Measurements from ENCODE around the gene DIP2C.

Gene DIP2C

GRCh38 chr10:554182-554848 is 135.2 kb downstream of the DIP2C start:
- DNase-seq (ENCODE audit: low spot score) = peak; percentile 51

DNA sequence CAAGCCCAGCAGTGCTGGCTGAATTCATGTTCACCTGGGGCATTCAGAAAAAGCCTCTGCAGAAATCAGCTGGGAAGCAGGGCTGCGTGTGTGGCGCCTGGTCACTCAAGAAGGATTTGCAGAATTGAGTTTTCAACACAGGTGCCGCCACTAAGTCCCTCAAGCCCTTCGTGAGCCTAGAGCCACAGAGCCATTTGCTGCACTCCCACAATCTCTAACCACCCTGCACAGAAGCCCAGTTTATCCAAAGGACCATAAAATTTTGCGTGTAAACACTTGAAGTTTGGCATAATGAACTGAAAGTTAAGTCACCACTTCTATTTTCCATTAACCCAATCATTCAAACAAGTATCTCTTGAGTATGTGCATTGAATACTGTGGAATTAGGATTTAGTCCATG is 136.2 kb downstream of the DIP2C start:
- DNase-seq (ENCODE audit: low spot score) = no peak

- DNase-seq (ENCODE audit: low spot score) = no peak
Observed at GRCh38 chr10:552679-553078, 136.8 kb downstream of the DIP2C start.

DNA sequence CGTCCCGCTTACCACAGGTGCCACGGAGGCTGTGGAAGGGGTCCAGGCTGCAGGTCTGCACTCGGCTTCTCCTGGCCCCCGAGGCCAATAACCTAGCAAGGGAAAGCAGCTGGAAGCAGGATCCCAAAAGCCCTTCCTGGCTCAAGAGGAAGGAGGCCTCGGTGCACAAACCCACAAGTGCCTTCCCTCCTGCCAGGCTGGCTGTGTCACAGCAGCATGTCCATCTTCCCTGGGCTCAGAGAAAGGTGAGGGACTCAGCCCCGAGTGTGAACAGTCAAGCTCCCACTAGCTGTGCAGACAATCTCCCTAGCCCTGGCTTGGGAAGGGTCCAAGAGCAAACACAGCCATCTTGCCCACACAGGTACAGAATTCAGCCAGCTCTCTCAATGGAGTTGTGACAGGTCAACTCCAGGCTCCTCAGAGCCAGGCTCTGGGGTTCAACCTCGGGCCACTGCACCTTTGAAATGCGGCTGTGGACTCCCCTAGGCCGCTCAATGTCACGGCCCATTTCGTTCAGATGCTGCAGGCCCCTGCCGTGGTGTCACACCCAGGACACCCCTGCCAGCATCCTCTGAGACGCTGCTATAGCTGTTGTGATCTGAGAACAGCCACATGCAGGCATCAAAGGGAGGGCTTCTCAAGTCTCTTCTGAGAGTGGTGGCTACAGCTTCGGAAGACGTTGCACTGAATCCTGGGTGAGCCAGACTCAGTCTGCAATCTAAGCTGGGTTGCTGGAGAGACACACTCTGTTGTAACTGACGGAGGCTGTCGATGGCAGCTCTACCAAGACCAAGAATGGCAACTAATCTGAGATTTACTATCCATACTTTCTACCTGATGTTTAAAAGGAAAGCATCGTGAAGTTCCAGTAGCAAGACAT is 137.9 kb downstream of the DIP2C start:
- no peak for DNase-seq (ENCODE audit: low spot score)

DNA sequence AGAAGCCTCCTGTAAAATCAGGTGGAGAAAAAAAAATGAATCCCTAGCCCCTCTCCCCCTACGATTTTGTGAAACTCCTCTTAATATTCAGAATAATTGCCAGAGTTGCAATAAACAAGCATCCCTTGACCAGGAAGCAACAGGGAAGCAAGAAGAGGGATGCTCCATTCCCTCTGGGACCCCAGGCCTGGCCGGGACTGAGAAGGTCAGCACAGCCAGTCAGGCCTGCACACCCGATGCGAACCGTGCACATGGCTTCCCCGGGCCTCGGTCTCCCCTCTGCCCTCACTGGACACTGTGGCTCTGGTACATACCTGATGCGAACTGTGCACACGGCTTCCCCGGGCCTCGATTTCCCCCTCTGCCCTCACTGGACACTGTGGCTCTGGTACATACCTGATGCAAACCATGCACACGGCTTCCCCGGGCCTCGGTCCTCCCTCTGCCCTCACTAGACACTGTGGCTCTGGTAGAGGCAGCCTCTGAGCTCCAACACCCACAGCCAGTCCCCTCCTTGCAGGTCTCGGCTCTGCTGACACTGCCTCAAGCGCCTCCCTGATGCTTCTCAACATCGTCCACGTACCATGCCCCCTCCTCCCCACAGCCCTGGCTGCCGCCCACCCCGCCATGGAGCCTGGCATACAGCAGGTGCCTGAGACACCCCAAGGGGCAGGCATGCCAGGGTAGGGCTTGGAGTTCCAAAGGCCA is 138.6 kb downstream of the DIP2C start:
- DNase-seq (ENCODE audit: low spot score) = no peak

GRCh38 chr10:549391-549790 is 140.1 kb downstream of the DIP2C start:
- DNase-seq (ENCODE audit: low spot score) = no peak

GRCh38 chr10:548238-548901 is 141.1 kb downstream of the DIP2C start:
- DNase-seq (ENCODE audit: low spot score) = no peak

DNA sequence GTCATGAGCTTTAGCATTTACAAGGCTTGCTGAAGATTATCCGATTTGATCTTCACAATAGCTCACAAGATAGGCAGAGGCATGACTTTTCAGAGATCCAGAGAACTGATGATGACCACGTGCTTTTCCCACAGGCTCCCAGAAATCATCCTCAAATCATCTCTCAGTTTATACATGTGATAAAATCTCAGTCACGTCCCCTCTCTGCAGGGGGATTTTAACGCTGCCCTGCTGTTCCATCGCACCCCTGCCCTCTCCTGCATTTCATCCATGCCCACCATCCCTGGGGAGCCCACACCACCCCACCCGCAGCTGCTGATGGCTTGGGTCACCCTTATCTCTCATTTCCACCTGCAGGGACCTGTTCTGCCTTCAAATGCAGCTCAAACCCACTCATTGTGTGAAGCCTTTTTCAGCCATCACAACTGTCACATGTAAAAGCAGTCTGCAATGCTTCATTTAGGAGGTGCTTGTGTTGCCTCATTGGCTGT is 141.8 kb downstream of the DIP2C start:
- no peak for DNase-seq (ENCODE audit: low spot score)

- DNase-seq (ENCODE audit: low spot score) = no peak
Observed at GRCh38 chr10:546971-547590, 142.4 kb downstream of the DIP2C start.

GRCh38 chr10:546451-546850 is 143.0 kb downstream of the DIP2C start:
- no peak for DNase-seq (ENCODE audit: low spot score)

DNA sequence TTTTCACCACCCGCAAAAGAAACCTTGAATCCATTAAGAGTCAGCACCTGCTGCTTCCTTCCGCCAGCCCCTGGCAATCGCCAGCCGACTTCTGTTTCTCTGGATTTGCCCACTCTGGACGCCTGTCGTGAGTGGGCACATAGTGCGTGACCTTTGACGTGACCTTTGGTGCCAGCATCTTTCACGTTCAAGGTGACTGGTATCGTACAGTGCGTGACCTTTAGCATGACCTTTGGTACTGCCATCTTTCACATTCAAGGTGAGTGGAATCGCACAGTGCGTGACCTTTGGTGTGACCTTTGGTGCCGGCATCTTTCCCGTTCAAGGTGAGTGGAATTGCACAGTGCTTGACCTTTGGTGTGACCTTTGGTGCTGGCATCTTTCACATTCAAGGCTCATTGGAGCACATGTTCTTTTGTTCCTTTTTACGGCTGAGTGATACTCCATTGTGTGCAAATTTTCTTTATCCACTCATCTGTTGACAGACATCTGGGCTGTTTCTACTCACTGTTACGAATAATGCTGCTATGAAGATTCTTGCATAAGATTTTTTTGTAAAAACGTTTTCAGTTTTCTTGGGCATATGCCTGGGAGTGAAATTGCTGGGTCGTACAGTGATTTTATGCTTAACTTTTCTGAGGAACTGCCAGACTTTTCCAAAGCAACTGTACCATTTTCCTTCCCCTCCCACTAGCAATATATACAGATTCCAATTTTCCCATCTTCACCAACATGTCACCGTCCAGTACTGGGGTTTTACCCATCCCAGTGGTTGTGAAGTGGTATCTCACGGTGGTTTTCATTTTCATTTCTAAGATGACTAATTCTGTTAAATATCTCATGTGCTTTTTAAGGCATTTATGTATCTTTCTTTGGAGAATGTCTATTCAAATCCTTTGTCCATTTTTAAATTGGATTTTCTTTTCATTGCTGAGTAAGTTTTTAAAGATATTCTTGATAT is 145.3 kb downstream of the DIP2C start:
- DNase-seq (ENCODE audit: low spot score) = no peak

GRCh38 chr10:543131-543530 is 146.3 kb downstream of the DIP2C start:
- no peak for DNase-seq (ENCODE audit: low spot score)

DNA sequence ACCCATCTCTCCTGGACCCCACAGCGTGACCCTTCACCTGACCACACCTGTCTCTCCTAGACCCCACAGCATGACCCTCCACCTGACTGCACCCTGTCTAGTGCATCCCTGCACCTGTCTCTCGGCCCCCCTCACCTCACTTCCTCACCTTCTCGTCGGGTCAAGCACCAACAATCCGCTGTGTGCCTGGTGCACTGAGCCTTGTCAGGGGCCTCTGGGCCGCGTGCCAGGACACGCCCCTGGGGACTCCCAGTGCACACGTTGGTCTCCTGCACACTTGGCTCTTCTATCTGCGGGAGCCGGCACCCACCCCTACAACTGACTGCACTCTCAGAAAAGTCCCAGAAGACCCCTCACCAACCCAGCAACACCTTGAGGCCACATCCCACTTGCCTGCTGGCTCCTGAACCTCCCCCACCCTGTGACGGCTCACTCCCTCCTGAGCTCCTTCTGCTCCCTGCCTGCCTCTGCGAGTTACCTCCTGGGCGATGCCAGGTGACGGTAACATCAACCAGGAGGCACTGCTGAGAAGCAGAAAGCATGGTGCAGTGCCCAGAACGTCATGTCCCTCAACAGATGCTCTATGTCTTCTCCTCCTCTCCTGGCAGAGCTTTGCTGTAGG is 147.6 kb downstream of the DIP2C start:
- no peak for DNase-seq (ENCODE audit: low spot score)

- no peak for DNase-seq (ENCODE audit: low spot score)
Observed at GRCh38 chr10:541041-541440, 148.4 kb downstream of the DIP2C start.

DNA sequence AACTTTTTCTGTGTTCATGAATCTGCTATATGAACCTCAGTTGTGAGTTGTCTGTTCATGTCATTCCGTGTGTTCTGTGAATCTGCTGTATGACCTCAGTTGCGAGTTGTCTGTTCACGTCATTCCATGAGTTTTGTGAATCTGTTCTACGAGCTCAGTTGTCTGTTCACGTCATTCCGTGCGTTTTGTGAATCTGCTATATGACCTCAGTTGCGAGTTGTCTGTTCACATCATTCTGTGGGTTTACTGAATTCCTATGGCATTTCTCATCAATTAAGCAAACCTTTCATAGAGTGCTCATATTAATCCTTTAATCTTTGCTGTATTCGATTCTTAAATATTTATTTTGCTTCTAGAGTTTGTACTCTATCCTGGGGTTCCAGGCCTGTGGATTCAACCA is 150.6 kb downstream of the DIP2C start:
- no peak for DNase-seq (ENCODE audit: low spot score)

GRCh38 chr10:536935-537334 is 152.5 kb downstream of the DIP2C start:
- no peak for DNase-seq (ENCODE audit: low spot score)

GRCh38 chr10:536371-536925 is 153.0 kb downstream of the DIP2C start:
- DNase-seq (ENCODE audit: low spot score) = no peak

GRCh38 chr10:535952-536351 is 153.5 kb downstream of the DIP2C start:
- no peak for DNase-seq (ENCODE audit: low spot score)

GRCh38 chr10:535051-535450 is 154.4 kb downstream of the DIP2C start:
- DNase-seq (ENCODE audit: low spot score) = no peak
